GM18951 (cell line): Measurements from ENCODE around the gene ACAP2.

ENCODE experiments used
- POLR2A ChIP-seq: IDR thresholded peaks from 4 replicates; pipeline ENCODE4 v1.6.1; 2011; ENCODE audit warnings: mild to moderate bottlenecking; ENCODE audit not compliant: insufficient read length, insufficient read depth; ENCODE audit errors: extremely low read depth
- in situ Hi-C: fragments of 300-500 bp; cut with MboI; formaldehyde crosslinking; loops from one replicate; pipeline ENCODE4 v1.12.0; 2022; ENCODE audit warnings: low sequenced_read_pairs, mixed read lengths, inconsistent platforms; ENCODE audit not compliant: unreplicated experiment

The ACAP2 gene

GRCh38 chr3:195255571-195256501 lies 187.0 kb downstream of the ACAP2 start:
- in situ Hi-C loops: loop anchor here (10.0 kb wide), 1 partner anchor 101 kb away; no protein-coding TSS in a partner anchor

GRCh38 chr3:195255176-195255500 lies 187.7 kb downstream of the ACAP2 start:
- no peak for TF ChIP-seq POLR2A
- in situ Hi-C loops: loop anchor here (10.0 kb wide), 1 partner anchor 100 kb away; no protein-coding TSS in a partner anchor

More at GRCh38 chr3:195255571-195256501, 187.0 kb downstream of the ACAP2 start:
- no peak for TF ChIP-seq POLR2A

GRCh38 chr3:195254454-195255175 lies 188.2 kb downstream of the ACAP2 start:
- no peak for TF ChIP-seq POLR2A
- in situ Hi-C loops: loop anchor here (10.0 kb wide), 1 partner anchor 100 kb away; no protein-coding TSS in a partner anchor

- in situ Hi-C loops: loop anchor here (10.0 kb wide), 1 partner anchor 99 kb away; no protein-coding TSS in a partner anchor
Measured at GRCh38 chr3:195253923-195254432, 188.8 kb downstream of the ACAP2 start.

GRCh38 chr3:195251336-195252065 lies 191.3 kb downstream of the ACAP2 start:
- no peak for TF ChIP-seq POLR2A
- in situ Hi-C loops: loop anchor here (10.0 kb wide), 1 partner anchor 97 kb away; no protein-coding TSS in a partner anchor

More at GRCh38 chr3:195253923-195254432, 188.8 kb downstream of the ACAP2 start:
- TF ChIP-seq POLR2A: no peak

- in situ Hi-C loops: loop anchor here (10.0 kb wide), 1 partner anchor 96 kb away; no protein-coding TSS in a partner anchor
- no peak for TF ChIP-seq POLR2A
Measured at GRCh38 chr3:195250473-195251251, 192.2 kb downstream of the ACAP2 start.

- in situ Hi-C loops: loop anchor here (10.0 to 25.0 kb wide), 2 partner anchors 95 to 238 kb away; no protein-coding TSS in a partner anchor
Measured at GRCh38 chr3:195249858-195250464, 192.9 kb downstream of the ACAP2 start.

GRCh38 chr3:195249057-195249770 lies 193.6 kb downstream of the ACAP2 start:
- TF ChIP-seq POLR2A: no peak
- in situ Hi-C loops: loop anchor here (25.0 kb wide), 1 partner anchor 237 kb away; no protein-coding TSS in a partner anchor

More at GRCh38 chr3:195249858-195250464, 192.9 kb downstream of the ACAP2 start:
- TF ChIP-seq POLR2A: no peak

GRCh38 chr3:195248281-195248680 lies 194.5 kb downstream of the ACAP2 start:
- no peak for TF ChIP-seq POLR2A
- in situ Hi-C loops: loop anchor here (25.0 kb wide), 1 partner anchor 236 kb away; no protein-coding TSS in a partner anchor

GRCh38 chr3:195247863-195248189 lies 195.0 kb downstream of the ACAP2 start:
- in situ Hi-C loops: loop anchor here (25.0 kb wide), 1 partner anchor 236 kb away; no protein-coding TSS in a partner anchor
- no peak for TF ChIP-seq POLR2A

- TF ChIP-seq POLR2A: no peak
- in situ Hi-C loops: loop anchor here (25.0 kb wide), 1 partner anchor 235 kb away; no protein-coding TSS in a partner anchor
Measured at GRCh38 chr3:195247086-195247862, 195.5 kb downstream of the ACAP2 start.
